ENCODE data around the gene SLC24A4. TPM values are rescaled to one million over a fixed set of nuclear protein-coding genes. Genes with fewer than 3 reads are reported as not detected.

SLC24A4 gene
- total and polyA plus RNA-seq, 5 donors = 0.48 to 0.56 (median 0.50) TPM

- H3K4me3 ChIP-seq (ENCODE audit: low read length) = no peak overlapping the region
- H3K9me3 ChIP-seq (ENCODE audit: control insufficient read depth, low read length) = no peaks in the 10 kb centered on the region
- ATAC-seq (no peak), DNase-seq (no peak)
- no peak overlapping the region for H3K27ac ChIP-seq (ENCODE audit: low read length)
- intact Hi-C loops (cut with DNase I) = no loop called here
- WGBS = 57% methylated on average over 5 of the region's 5 CpGs
- no peaks in the 10 kb centered on the region for H3K27me3 ChIP-seq (ENCODE audit: control insufficient read depth, insufficient read depth)
- H3K4me1 ChIP-seq (ENCODE audit: control insufficient read depth, insufficient read depth, low read length) = no peaks in the 10 kb centered on the region
Observed at GRCh38 chr14:92317511-92317910, 5.5 kb upstream of the SLC24A4 start.

GRCh38 chr14:92321701-92322100 is 1.3 kb upstream of the SLC24A4 start:
- 48% methylated on average over 6 of the region's 6 CpGs for WGBS
- ATAC-seq (no peak), DNase-seq (no peak)
- Histone ChIP-seq H3K27ac (ENCODE audit: low read length) (no peak overlapping the region), H3K4me1 (ENCODE audit: control insufficient read depth, insufficient read depth, low read length) (no peaks in the 10 kb centered on the region), H3K9me3 (ENCODE audit: control insufficient read depth, low read length) (no peaks in the 10 kb centered on the region), H3K4me3 (ENCODE audit: low read length) (no peak overlapping the region), H3K27me3 (ENCODE audit: control insufficient read depth, insufficient read depth) (no peaks in the 10 kb centered on the region)
- intact Hi-C loops (cut with DNase I) = no loop called here

- intact Hi-C loops (cut with DNase I) = no loop called here
- ATAC-seq (no peak), DNase-seq (no peak)
- no peaks in the 10 kb centered on the region for H3K27me3 ChIP-seq (ENCODE audit: control insufficient read depth, insufficient read depth)
- no peaks in the 10 kb centered on the region for H3K9me3 ChIP-seq (ENCODE audit: control insufficient read depth, low read length)
- 3% methylated on average over 23 of the region's 23 CpGs for WGBS
- H3K4me3 ChIP-seq (ENCODE audit: low read length) = peak overlapping the region; percentile 53
- H3K27ac ChIP-seq (ENCODE audit: low read length) = no peak overlapping the region
- no peaks in the 10 kb centered on the region for H3K4me1 ChIP-seq (ENCODE audit: control insufficient read depth, insufficient read depth, low read length)
Observed at GRCh38 chr14:92322516-92322915, 449 bp upstream of the SLC24A4 start.

GRCh38 chr14:92323916-92324818 is 1.2 kb downstream of the SLC24A4 start:
- no peaks in the 10 kb centered on the region for H3K4me1 ChIP-seq (ENCODE audit: control insufficient read depth, insufficient read depth, low read length)
- H3K9me3 ChIP-seq (ENCODE audit: control insufficient read depth, low read length) = no peaks in the 10 kb centered on the region
- DNase-seq = no peak
- H3K27ac ChIP-seq (ENCODE audit: low read length) = no peak overlapping the region
- H3K4me3 ChIP-seq (ENCODE audit: low read length) = peak overlapping the region; percentile 53
- intact Hi-C loops (cut with DNase I) = no loop called here
- ATAC-seq = no peak
- H3K27me3 ChIP-seq (ENCODE audit: control insufficient read depth, insufficient read depth) = no peaks in the 10 kb centered on the region
- WGBS = 7% methylated on average over 42 of the region's 42 CpGs

- no peaks in the 10 kb centered on the region for H3K9me3 ChIP-seq (ENCODE audit: control insufficient read depth, low read length)
- ATAC-seq (no peak), DNase-seq (no peak)
- no peak overlapping the region for H3K27ac ChIP-seq (ENCODE audit: low read length)
- no peaks in the 10 kb centered on the region for H3K27me3 ChIP-seq (ENCODE audit: control insufficient read depth, insufficient read depth)
- intact Hi-C loops (cut with DNase I) = no loop called here
- no peaks in the 10 kb centered on the region for H3K4me1 ChIP-seq (ENCODE audit: control insufficient read depth, insufficient read depth, low read length)
- WGBS = 56% methylated on average over 4 of the region's 4 CpGs
- H3K4me3 ChIP-seq (ENCODE audit: low read length) = no peak overlapping the region
Observed at GRCh38 chr14:92325835-92326234, 2.9 kb downstream of the SLC24A4 start.

- Histone ChIP-seq H3K4me1 (ENCODE audit: control insufficient read depth, insufficient read depth, low read length) (no peaks in the 10 kb centered on the region), H3K27me3 (ENCODE audit: control insufficient read depth, insufficient read depth) (no peaks in the 10 kb centered on the region), H3K27ac (ENCODE audit: low read length) (no peak overlapping the region), H3K4me3 (ENCODE audit: low read length) (no peak overlapping the region), H3K9me3 (ENCODE audit: control insufficient read depth, low read length) (no peaks in the 10 kb centered on the region)
- intact Hi-C loops (cut with DNase I) = no loop called here
- 81% methylated on average over 8 of the region's 8 CpGs for WGBS
- ATAC-seq = no peak
- no peak for DNase-seq
Observed at GRCh38 chr14:92328664-92329255, 5.8 kb downstream of the SLC24A4 start.

- no peak overlapping the region for H3K4me3 ChIP-seq (ENCODE audit: low read length)
- DNase-seq (no peak), ATAC-seq (no peak)
- H3K4me1 ChIP-seq (ENCODE audit: control insufficient read depth, insufficient read depth, low read length) = no peaks in the 10 kb centered on the region
- H3K27ac ChIP-seq (ENCODE audit: low read length) = no peak overlapping the region
- H3K27me3 ChIP-seq (ENCODE audit: control insufficient read depth, insufficient read depth) = no peaks in the 10 kb centered on the region
- H3K9me3 ChIP-seq (ENCODE audit: control insufficient read depth, low read length) = no peaks in the 10 kb centered on the region
- 73% methylated on average over 4 of the region's 4 CpGs for WGBS
- intact Hi-C loops (cut with DNase I) = no loop called here
Observed at GRCh38 chr14:92334050-92334449, 11.1 kb downstream of the SLC24A4 start.

- no peaks in the 10 kb centered on the region for H3K9me3 ChIP-seq (ENCODE audit: control insufficient read depth, low read length)
- 86% methylated on average over 6 of the region's 6 CpGs for WGBS
- intact Hi-C loops (cut with DNase I) = no loop called here
- DNase-seq (no peak), ATAC-seq (no peak)
- no peak overlapping the region for H3K27ac ChIP-seq (ENCODE audit: low read length)
- H3K4me3 ChIP-seq (ENCODE audit: low read length) = no peak overlapping the region
- no peaks in the 10 kb centered on the region for H3K4me1 ChIP-seq (ENCODE audit: control insufficient read depth, insufficient read depth, low read length)
- H3K27me3 ChIP-seq (ENCODE audit: control insufficient read depth, insufficient read depth) = no peaks in the 10 kb centered on the region
Observed at GRCh38 chr14:92336363-92336762, 13.4 kb downstream of the SLC24A4 start.

- Histone ChIP-seq H3K4me1 (ENCODE audit: control insufficient read depth, insufficient read depth, low read length) (no peaks in the 10 kb centered on the region), H3K9me3 (ENCODE audit: control insufficient read depth, low read length) (no peaks in the 10 kb centered on the region), H3K27ac (ENCODE audit: low read length) (no peak overlapping the region), H3K27me3 (ENCODE audit: control insufficient read depth, insufficient read depth) (no peaks in the 10 kb centered on the region), H3K4me3 (ENCODE audit: low read length) (no peak overlapping the region)
- WGBS = 89% methylated on average over 12 of the region's 12 CpGs
- ATAC-seq = no peak
- DNase-seq = no peak
- intact Hi-C loops (cut with DNase I) = no loop called here
Observed at GRCh38 chr14:92339426-92339825, 16.5 kb downstream of the SLC24A4 start.

- intact Hi-C loops (cut with DNase I) = no loop called here
- DNase-seq (no peak), ATAC-seq (no peak)
- H3K4me1 ChIP-seq (ENCODE audit: control insufficient read depth, insufficient read depth, low read length) = no peaks in the 10 kb centered on the region
- WGBS = 66% methylated on average over 5 of the region's 5 CpGs
- H3K27me3 ChIP-seq (ENCODE audit: control insufficient read depth, insufficient read depth) = no peaks in the 10 kb centered on the region
- H3K9me3 ChIP-seq (ENCODE audit: control insufficient read depth, low read length) = no peaks in the 10 kb centered on the region
- H3K27ac ChIP-seq (ENCODE audit: low read length) = no peak overlapping the region
- no peak overlapping the region for H3K4me3 ChIP-seq (ENCODE audit: low read length)
Observed at GRCh38 chr14:92340071-92340470, 17.1 kb downstream of the SLC24A4 start.

- 82% methylated on average over 7 of the region's 7 CpGs for WGBS
- DNase-seq (no peak), ATAC-seq (no peak)
- Histone ChIP-seq H3K27ac (ENCODE audit: low read length) (no peak overlapping the region), H3K9me3 (ENCODE audit: control insufficient read depth, low read length) (no peaks in the 10 kb centered on the region), H3K27me3 (ENCODE audit: control insufficient read depth, insufficient read depth) (no peaks in the 10 kb centered on the region), H3K4me3 (ENCODE audit: low read length) (no peak overlapping the region), H3K4me1 (ENCODE audit: control insufficient read depth, insufficient read depth, low read length) (no peaks in the 10 kb centered on the region)
- intact Hi-C loops (cut with DNase I) = no loop called here
Observed at GRCh38 chr14:92340931-92341330, 18.0 kb downstream of the SLC24A4 start.
